MM.1S (cell line): Measurements from ENCODE around the gene TSSK3.

Experiments used
- EZH2phosphoT487 ChIP-seq: fragments of 300-600 bp; sonication (generic); IDR thresholded peaks from 2 replicates; pipeline ENCODE4 v1.6.1; 2018; ENCODE audit warnings: antibody characterized with exemption, low read length
- TF ChIP-seq, protein P1 (sequence below): fragments of 300-600 bp; sonication (generic); IDR thresholded peaks from 2 replicates; pipeline ENCODE4 v1.5.1; 2016; ENCODE audit warnings: antibody characterized with exemption, low read length, mixed read lengths

DNA sequence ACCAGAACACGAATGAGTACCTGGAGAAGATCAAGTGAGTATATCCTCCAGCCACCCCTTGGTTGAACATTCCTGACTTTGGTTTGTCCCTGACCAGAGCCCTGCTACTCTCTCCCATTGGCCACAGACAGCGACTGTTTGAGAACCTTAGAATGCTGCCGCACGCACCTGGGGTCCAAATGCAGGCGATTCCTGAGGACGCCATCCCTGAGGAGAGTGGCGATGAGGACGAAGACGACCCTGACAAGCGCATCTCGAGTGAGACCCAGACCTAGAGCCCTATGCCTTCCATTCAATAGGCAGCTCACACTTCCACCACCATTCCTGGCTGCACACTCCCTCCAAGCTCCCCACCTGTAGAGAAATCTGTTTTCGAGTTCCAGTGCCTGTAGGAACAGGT lies 30.8 kb upstream of the TSSK3 start:
- TF ChIP-seq, protein P1, sequence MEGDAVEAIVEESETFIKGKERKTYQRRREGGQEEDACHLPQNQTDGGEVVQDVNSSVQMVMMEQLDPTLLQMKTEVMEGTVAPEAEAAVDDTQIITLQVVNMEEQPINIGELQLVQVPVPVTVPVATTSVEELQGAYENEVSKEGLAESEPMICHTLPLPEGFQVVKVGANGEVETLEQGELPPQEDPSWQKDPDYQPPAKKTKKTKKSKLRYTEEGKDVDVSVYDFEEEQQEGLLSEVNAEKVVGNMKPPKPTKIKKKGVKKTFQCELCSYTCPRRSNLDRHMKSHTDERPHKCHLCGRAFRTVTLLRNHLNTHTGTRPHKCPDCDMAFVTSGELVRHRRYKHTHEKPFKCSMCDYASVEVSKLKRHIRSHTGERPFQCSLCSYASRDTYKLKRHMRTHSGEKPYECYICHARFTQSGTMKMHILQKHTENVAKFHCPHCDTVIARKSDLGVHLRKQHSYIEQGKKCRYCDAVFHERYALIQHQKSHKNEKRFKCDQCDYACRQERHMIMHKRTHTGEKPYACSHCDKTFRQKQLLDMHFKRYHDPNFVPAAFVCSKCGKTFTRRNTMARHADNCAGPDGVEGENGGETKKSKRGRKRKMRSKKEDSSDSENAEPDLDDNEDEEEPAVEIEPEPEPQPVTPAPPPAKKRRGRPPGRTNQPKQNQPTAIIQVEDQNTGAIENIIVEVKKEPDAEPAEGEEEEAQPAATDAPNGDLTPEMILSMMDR, result no peak
- no peak for TF ChIP-seq EZH2phosphoT487
